D721Med (cell line): ENCODE measurements around the gene PC.
A peak's percentile ranks its signal among the peaks of the same experiment; 100 is the strongest.
"Not testable (repeated sequence)": the region's sequence is repeated elsewhere in the genome, so short reads cannot be mapped to it uniquely, and the experiment has no call there.

Experiments used
- DNase-seq: peaks from one replicate; pipeline ENCODE4 v3.0.0; 2011; ENCODE audit warnings: low spot score; ENCODE audit not compliant: insufficient read length
- FAIRE-seq: peaks from 2 replicates; lab custom pipeline; 2011; peaks lifted over from hg19 to GRCh38; lab: Jason Lieb, UNC
- TF ChIP-seq, protein P1 (sequence below): IDR thresholded peaks from 2 replicates; pipeline ENCODE4 v1.5.1; 2012; ENCODE audit warnings: mild to moderate bottlenecking, control low read depth; ENCODE audit not compliant: insufficient read depth; ENCODE audit errors: missing control alignments

Gene PC

DNA sequence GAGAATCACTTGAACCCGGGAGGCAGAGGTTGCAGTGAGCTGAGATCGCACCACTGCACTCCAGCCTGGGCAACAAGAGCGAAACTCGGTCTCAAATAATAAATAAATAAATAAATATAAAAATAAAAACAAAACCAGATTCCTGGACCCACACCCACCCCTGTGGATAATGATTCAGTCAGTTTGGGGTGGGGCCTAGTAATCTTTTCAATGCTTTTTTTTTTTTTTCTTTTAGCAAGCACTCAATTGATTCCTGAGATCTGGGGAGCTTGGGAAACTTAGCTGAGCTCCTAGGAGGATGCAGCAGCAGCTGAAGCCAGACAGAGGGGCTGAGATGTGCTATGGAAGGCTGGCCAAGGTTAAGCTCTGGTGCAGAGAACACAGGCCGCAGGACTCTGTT, 4.6 kb upstream of the PC start:
- TF ChIP-seq, protein P1, sequence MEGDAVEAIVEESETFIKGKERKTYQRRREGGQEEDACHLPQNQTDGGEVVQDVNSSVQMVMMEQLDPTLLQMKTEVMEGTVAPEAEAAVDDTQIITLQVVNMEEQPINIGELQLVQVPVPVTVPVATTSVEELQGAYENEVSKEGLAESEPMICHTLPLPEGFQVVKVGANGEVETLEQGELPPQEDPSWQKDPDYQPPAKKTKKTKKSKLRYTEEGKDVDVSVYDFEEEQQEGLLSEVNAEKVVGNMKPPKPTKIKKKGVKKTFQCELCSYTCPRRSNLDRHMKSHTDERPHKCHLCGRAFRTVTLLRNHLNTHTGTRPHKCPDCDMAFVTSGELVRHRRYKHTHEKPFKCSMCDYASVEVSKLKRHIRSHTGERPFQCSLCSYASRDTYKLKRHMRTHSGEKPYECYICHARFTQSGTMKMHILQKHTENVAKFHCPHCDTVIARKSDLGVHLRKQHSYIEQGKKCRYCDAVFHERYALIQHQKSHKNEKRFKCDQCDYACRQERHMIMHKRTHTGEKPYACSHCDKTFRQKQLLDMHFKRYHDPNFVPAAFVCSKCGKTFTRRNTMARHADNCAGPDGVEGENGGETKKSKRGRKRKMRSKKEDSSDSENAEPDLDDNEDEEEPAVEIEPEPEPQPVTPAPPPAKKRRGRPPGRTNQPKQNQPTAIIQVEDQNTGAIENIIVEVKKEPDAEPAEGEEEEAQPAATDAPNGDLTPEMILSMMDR: no peak
- DNase-seq: no peak
- FAIRE-seq: no peak

DNA sequence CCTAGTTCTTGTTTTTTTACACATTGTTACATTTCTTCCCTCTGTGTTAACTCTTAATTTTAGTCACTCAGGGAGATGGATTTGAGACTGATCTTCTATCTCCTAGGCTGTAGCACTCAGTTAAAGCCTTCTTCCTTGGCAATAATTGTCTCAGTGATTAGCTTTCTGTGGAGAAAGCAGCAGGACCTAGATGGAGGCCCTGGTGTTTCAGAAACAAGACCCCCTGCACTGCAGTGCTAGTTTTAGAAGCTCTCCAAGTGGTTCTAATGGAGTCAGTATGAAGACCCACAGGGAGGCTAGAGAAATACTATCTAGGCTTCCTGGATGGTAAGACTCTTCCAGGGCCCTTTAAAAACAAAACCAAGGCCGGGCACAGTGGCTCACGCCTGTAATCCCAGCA, 4.1 kb upstream of the PC start:
- TF ChIP-seq, protein P1: no peak

DNA sequence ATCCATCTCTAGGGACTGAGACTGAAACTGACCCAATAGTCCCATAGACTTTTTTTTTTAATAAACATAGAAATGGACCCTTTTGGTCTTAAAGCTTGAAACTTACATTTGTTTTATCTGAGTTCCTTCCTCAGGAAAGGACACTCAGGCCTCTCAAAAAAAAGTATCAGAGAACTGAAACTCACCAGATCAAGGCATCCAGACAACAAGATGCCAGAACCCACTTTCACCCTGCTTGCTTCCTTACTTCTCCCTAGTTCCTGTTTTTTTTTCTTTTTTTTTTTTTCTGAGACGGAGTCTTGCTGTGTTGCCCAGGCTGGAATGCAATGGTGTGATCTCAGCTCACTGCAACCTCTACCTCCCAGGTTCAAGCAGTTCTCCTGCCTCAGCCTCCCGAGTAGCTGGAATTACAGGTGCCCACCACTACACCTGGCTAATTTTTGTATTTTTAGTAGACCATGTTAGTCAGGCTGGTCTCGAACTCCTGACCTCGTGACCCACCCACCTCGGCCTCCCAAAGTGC, 3.6 kb upstream of the PC start:
- not testable (repeated sequence) for FAIRE-seq, DNase-seq

More for the DNA sequence above, 4.1 kb upstream of the PC start:
- FAIRE-seq (no peak), DNase-seq (no peak)

DNA sequence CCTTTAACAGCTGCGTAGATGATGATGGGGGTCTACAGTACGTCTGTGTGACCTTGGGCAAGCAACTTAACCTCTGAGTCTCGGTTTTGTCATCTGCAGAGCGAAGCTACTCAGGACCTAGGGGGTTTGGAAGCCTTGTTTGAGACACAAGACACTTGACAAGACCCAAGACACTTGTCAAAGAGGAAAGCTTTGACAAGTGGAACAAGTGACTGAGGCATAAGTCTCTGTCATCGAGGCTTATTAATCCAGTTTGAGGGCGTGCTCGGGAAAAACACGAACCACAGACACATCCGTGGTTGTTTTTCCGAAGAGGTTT, 732 bp upstream of the PC start:
- FAIRE-seq: no peak
- TF ChIP-seq, protein P1: no peak

DNA sequence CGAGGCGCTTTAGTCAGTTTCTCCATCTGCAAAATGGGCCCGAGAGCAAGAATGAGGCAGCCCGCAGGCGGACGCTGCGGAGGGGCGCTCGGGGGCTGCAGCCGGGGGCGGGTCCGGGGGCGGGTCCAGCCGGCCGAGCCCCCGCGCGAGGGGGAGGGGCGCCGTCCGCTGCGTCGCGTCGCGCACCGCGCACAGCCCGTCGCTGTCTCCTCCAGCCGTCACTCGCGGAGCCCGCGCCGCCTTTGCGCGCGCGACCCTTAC, 282 bp downstream of the PC start:
- DNase-seq: peak; percentile 58

More for the DNA sequence above, 732 bp upstream of the PC start:
- no peak for DNase-seq

DNA sequence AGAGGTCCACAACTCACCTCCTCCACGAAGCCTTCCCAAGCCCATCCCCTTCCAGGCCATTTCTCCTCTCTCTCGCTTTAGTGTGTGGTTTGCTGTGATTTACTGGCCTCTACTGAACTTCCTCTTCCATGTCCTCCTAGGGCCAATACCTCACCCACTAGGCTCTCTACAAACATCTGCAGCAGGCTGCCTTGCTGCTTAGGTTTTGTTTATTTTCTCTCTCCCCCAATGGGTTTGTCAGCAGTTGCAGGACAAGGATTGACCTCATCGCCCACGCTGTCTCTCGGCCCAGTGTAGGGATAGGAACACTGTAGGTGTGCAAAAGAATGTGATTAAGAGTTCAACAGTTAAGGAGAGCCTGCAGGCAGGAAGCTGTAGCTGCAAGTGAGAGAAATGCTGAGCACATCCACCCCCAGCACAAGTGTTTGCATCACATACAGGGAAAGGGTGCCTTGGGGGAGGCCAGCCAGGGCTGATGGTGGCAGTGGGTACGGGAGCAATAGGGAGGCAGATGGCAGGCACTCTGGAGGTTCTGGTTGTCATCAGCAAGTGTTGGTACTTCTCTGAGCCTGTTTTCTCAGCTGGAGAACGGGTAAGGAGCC, 1.4 kb downstream of the PC start:
- FAIRE-seq (no peak), DNase-seq (no peak)
- TF ChIP-seq, protein P1: no peak

More for the DNA sequence above, 282 bp downstream of the PC start:
- FAIRE-seq: no peak
- TF ChIP-seq, protein P1: no peak

DNA sequence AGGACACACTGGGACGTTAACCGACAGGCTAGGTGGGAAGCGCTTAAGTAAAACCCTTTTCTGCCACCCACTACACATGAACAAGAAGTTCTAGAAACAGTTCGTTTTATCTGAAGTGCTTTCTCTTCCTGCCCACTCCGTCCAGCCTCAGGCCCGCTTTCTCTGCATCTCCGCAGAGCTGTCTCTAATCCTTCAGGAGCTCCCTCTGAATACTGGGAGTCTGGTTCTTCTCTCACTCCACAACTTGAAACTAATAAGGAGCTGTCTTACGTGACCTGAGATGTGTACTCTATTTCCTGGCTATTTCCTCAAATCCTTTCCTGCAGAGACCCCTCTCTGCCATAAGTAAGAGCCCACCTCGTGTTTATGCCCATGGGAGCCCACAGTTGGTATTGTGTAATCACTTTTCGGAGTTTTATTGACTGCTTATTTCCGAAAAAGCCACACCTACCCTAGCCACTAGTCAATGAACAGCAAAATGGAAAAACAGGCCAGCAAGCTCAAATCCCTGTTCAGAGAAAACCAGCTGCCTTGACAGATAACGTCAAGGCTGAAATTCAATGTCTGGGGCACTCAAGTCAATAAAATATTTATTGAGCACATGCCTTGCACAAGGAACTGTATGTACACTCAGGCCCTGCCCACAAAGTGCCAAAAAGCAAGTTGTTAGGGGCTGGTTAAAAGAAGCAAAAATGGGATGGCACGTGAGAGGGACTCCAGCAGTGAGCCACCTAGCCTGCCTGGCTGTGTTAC, 4.9 kb downstream of the PC start:
- no peak for FAIRE-seq
- DNase-seq: no peak
- TF ChIP-seq, protein P1: no peak

DNA sequence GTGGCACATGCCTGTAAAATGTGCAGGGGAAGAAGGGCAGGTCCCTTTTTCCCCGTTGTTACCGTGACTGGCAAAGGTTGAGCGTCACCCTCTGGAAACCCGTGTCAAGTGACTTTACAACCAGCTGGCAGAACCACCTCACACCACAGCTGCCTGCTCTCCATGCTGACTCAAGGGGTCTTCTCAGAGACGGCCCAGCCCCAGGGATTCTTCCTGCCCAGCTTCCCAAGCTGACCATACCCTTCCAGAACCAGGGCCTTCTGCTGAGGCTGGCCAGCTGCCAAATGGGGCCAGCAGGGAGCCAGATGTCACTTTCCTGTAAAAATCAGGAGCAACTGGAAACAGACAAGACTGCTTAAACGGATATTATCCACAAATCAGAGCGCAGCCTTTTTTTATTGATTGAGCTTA, 6.3 kb downstream of the PC start:
- DNase-seq (no peak), FAIRE-seq (no peak)
- TF ChIP-seq, protein P1: no peak
